Fibroblast of villous mesenchyme (primary cell): Measurements from ENCODE around the gene MRPL12. TPM values are rescaled to one million over a fixed set of nuclear protein-coding genes. Genes with fewer than 3 reads are reported as not detected.

Experiments used
- DNase-seq: peaks from one replicate; pipeline ENCODE4 v3.0.0-alpha.2; 2010; ENCODE audit warnings: low read depth
- H3K4me3 ChIP-seq: 2 replicates; pipeline ENCODE4 v1.5.1; 2011; ENCODE audit warnings: low read depth, mild to moderate bottlenecking, low read length
- CTCF ChIP-seq: IDR thresholded peaks from 2 replicates; pipeline ENCODE4 v1.5.1; 2012; ENCODE audit warnings: low read depth, mild to moderate bottlenecking, low read length; ENCODE audit not compliant: insufficient read depth
- total RNA-seq: library from RNA; depleted of rRNA; stranded (reverse); fragments of >200 nt; gene quantifications from 2 replicates; pipeline ENCODE4 v1.2.3, GENCODE V29; 2012

The MRPL12 gene
- total RNA-seq, 1 donor = 12.1 TPM

- DNase-seq = no peak
- H3K4me3 ChIP-seq = no peak overlapping the region
- no peak for TF ChIP-seq CTCF
These were observed 2.5 kb upstream of the MRPL12 start for GRCh38 chr17:81700353-81701287.

- DNase-seq = no peak
- peak overlapping the region; percentile 91 for H3K4me3 ChIP-seq
- no peak for TF ChIP-seq CTCF
These were observed 1.7 kb upstream of the MRPL12 start for GRCh38 chr17:81701288-81702071.

- H3K4me3 ChIP-seq = peak overlapping the region; percentile 91
- TF ChIP-seq CTCF = no peak
- DNase-seq = no peak
These were observed 834 bp downstream of the MRPL12 start for GRCh38 chr17:81703747-81704654.

GRCh38 chr17:81705518-81706231, 2.5 kb downstream of the MRPL12 start:
- TF ChIP-seq CTCF = no peak
- no peak overlapping the region for H3K4me3 ChIP-seq
- DNase-seq = no peak

GRCh38 chr17:81706232-81706611, 3.1 kb downstream of the MRPL12 start:
- H3K4me3 ChIP-seq = no peak overlapping the region
- DNase-seq = no peak
- no peak for TF ChIP-seq CTCF
